GM19395 (cell line): ENCODE measurements around the gene ATP8A2.

ENCODE experiments used
- ATAC-seq: cut with Tn5 transposase; IDR thresholded peaks from one replicate; pipeline ENCODE4 v1.9.1; 2021; ENCODE audit warnings: mild to moderate bottlenecking, moderate library complexity; ENCODE audit not compliant: unreplicated experiment

ATP8A2 gene

DNA sequence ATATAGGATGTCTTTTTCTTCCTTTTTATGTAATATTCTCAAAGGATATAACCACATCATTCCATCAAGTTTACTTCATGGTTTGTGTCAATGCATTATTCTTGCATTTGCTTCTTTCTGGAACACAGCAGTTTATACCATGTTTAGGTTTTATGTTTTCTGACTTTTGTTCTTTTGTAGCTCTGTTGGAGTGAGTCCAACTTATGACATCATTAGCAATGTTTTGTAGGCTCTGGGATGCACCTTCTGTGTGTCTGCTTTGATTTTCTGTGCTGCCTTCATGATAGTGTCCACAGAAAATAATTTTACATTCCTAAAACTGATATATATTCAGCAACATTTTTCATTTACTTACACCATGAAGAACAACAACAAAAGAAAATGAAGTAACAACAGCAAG, 611.1 kb downstream of the ATP8A2 start:
- ATAC-seq: no peak

DNA sequence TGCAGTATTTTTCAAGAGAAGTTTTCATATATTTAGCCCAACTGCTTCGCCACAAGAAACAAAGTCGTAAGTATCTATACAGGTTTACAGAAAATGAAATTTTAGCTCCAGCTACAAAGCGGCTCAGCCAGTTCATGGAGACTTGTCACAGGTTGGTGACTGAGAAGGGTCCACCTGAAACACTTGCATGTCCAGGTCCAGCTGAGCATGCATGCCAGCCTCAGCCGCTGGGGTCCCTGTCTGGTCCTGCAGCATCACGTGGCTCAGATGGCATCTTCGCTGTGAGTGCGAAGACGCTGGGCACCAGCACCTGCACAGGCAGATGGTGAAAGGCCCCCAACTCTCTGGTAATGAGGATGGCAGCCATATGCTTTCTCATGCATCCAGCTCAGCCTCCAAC, 616.2 kb downstream of the ATP8A2 start:
- no peak for ATAC-seq

DNA sequence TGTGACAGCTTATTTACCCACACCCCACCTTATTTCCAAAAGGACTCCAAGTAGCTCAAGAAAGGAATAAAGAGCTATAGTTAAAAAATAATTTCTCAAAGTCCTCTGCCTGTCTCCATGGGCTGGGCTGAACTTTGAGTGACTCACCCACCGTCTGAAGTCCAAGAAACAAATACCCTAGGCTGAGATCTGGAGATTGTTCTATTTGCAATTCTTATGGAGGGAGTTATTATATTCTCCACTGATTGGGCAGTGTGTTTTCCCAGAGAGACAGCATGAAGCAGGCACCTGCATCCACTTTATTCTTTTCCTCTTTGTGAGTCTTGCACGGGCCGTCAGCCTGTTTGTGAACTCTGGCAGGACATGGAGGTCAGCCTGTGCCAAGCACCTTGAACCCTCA, 616.9 kb downstream of the ATP8A2 start:
- ATAC-seq: no peak

DNA sequence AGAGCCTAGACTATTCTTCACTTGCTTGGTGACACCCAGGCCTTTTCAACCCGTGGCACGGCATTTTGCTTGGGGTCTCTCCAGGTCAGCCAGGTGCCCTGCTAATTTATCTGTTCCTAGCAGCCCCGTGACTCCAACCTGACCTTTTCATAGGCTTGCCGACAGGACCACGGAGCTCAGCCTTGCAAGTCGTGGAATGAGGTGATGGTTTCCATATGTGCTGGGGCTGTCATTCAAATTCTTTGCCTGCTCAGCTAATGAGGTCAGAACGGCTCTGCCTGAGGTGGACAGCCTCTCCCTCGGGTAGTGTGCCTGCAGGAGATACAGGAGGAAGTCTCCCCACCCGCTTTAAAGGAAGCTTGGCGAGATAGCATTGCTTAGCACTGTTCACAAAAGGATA, 619.0 kb downstream of the ATP8A2 start:
- no peak for ATAC-seq

DNA sequence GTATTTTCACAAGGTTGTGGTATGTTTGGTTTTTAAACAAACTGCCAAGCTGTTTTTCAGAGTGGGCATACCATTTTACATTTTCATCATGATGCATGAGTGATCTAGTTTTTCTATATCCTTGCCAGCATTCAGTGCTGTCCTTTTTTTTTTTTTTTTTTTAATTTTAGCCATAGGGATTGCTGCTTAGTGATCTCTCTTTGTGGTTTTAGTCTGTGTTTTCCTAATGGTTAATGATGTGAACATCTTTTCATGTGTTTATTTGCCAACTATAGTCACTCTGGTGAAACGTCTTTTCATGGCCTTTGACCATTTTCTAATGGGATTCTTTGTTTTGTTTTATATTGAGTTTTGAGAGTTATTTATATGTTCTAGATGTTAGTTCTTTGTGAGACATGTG, 620.3 kb downstream of the ATP8A2 start:
- no peak for ATAC-seq

DNA sequence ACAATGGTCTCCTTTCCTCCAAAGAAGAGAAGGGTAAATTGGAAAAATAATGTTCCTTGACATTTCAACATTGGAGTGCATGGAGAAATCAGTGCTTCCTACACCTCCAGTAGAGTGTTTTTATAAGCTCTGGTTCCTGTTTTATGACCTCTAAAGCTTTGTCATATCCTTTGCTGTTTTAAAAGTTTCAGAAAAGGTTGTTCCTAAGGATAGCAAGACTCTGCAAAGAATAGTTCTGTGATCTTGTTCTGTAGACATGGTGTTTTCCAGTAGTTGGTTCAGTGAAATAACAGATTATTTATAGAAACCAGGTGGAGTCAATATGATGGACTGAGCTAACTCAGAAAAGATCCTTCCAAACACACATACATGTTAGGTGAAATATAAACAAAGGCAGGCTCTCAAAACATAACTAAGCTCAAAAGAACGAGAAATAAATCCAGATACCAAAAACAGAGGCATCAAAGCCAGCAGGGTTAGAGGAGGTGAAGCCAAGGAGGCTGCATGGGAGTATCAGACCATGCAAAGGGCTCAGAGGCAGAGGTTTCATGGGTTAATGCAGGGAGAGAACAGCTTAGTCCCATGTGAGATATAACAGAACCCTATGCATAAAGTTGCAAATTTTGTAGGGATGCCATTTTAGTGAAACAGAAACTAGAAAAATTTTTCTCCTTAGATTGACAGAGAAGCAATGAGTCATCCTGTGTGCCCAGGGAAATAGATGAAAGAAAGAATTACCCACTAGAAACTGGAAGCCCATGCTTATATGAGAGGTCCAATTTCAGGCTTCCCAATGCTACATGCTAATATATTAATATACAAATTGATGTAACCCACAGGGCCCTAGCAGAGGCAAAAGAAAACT, 635.7 kb downstream of the ATP8A2 start:
- no peak for ATAC-seq

DNA sequence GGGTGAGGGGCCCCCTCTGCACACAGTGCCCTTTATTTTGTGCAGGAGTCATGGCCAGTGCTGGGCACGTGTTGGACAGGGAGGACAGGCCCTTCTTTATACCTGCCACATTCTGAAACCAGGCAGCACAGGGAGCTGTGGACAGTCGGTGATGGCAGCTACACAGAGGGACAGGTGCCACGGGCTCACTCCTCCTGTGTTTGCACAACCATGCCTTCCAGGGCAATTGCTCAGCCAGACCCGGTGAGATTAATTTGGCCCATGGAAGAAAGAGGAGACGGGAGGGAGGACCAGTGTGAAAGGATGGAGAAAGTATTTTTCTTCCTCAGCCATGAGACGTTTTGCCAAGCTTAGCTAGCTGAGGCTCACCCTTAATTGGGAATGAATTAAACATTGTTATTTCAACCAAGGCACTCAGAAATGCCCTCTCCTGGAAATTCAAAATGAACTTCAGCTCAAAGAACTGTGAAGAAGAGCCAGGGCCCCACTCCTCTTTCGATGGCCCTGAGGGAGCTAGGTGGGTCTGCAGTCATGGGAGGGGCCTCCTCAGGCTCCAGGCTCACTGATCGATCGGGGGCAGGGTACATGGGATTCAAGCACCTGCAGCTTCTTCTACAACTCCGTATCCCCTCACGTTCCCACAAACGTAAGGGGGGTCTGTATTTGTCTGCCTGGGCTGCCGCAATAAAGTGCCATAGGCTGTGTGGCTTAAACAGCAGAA, 638.9 kb downstream of the ATP8A2 start:
- ATAC-seq: no peak

DNA sequence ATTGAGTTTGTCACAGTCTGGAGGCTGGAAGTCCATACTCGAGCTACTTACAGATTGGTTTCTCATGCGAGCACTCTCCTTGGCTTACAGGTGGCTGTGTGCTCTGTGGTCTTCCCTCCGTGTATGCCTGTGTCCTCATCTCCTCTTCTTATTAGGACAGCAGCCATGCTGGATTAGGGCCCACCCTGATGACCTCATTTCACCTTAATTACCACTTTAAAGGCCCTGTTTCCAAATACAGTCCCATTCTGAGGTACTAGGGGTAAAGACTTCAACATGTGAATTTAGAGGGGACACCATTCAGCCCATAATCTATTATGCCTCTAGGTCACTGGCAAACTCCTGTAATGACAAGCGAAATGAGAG, 639.4 kb downstream of the ATP8A2 start:
- no peak for ATAC-seq

DNA sequence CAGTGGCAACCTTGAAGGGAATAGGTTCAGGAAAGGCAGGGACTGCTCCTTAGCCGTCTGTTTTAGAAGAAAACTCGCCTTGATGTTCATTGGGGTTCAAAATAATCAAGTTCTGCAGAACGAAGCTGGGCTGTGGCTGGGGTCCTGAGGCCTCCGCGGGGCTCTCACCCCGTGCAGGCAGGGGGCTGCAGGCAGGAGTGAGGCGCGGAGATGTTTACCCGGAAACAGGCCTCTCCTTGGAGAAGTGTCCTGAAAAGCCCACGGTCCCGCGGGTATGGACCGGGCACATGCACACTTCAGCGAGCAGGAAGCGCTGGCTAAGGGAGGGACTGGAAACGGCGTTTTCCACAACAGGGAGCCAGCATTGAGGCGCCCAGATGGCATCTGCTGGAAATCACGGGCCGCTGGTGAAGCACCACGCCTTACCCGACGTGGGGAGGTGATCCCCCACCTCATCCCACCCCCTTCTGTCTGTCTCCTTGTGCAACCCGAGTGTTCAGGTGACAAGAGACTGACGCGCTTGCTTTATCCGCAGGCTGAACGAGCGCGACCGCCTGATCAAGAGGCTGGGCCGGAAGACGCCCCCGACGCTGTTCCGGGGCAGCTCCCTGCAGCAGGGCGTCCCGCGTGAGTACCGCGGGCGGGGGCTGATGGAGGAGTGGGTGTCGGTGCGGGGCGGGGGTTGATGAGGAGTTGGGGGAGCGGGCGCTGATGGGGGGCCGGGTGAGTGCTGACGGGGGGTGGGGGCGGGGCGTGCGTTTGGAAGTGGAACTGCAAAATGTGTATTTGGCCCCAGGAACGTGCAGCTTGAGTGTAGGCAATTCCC, 640.4 kb downstream of the ATP8A2 start:
- ATAC-seq: no peak

DNA sequence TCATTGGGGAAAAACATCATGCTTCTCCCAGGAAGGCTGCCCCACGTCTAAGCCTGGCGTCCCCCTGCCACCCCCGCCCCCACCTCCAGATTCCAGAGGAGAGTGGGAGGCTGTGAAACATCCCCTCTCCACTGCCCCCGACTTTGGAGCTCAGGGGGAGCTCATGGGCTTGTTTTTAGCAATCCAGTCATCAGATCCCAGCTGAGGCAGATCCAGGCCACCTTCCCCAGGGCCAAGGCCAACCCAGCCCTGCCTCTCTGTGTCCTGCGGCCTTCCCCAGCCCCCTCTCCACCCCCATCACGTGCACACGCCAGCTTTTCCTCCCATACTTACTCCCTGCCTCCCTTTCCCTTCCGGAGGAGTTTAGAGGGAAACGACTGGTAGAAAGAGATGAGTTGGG, 641.2 kb downstream of the ATP8A2 start:
- ATAC-seq: no peak

DNA sequence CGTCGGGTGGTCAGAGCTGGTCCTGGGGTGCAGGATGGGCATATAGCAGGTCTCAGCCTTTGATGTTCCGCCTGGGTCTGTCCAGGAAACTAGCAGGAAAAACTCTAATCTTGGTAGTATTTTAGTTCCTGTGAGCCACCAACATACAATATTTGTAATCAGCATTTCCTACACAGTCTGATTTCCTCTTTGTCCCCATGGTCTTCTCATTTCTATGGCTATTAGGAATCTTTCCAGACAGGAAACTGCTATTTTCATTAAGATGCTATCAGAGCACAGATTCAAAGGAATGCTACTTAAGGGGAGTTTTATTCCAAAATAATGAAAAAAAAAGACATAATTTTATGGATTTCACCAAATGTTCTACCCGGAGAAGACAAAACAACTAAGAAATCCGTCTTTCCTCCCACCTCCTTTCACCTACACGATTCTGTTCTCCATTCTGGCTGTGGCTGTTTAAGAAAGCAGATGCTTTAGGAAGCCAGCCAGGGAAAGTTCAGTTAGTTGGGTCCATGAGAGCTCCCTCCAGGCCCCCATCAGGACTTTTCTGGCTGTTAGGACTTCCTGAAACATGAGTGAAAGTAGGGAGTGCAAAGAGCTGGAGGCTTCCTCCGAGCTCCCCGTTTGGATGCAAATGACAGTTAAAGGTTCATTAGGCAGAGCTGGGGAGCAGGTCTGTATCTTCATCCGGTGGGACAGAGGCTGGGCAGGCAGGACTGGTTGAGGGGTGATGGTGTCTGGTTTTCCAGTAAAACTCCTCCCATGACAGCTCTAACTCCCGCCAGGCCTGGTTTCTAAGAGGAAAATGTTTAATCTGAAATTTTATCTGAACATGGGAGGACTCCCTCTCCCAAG, 643.7 kb downstream of the ATP8A2 start:
- no peak for ATAC-seq

DNA sequence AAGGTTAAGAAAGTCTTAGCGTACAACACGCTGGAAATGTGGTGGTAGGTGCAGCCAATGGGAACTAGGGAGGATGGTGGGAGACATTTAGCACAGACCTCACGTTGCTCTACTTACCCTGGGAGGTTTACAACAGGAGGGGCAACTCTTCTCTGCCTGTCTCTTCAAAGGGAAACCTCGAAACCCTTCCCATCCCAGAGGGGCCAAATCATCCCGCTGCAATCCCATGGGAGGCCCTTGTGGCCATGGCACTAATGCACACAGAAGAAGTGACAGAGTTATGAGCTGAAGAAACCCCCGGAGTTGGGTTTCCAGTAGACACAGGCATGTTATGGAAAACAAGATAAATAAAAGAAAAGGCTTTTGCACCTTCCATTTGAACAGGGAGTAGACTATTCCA, 644.4 kb downstream of the ATP8A2 start:
- ATAC-seq: no peak

DNA sequence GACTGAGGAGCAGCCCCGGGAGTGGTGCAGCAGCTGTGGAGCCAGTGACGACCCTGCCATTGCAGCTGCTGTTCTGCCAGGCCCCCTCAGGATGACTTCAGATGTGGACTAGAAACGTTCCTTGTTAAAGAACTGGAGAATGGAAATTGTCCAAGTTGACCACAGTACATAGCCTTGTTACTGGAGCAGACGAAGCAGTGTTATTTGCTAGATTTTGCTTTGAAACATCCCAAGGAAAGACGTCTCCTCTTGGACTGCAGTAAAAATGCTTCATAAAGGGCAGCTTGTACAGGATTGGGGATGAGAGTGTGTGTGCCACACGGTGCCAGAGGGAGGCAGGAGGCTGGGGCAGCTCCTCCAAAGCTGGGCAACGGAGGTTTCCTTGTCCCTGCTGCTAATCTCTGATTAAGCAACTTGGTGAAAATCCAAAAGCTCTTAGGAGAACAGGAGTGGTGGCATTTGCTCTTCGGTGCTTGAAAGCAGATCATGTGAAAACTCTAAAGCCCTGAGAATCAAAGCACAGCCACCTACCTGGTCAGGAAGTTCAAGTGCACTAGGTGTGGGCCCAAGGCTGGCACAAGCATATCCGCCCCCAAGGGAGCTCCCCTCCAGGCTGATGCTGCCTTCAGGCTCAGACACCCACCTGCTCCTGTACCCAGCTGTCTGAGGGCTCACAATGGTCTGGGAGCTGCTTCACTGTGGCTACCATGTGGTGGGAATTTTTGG, 645.6 kb downstream of the ATP8A2 start:
- no peak for ATAC-seq

DNA sequence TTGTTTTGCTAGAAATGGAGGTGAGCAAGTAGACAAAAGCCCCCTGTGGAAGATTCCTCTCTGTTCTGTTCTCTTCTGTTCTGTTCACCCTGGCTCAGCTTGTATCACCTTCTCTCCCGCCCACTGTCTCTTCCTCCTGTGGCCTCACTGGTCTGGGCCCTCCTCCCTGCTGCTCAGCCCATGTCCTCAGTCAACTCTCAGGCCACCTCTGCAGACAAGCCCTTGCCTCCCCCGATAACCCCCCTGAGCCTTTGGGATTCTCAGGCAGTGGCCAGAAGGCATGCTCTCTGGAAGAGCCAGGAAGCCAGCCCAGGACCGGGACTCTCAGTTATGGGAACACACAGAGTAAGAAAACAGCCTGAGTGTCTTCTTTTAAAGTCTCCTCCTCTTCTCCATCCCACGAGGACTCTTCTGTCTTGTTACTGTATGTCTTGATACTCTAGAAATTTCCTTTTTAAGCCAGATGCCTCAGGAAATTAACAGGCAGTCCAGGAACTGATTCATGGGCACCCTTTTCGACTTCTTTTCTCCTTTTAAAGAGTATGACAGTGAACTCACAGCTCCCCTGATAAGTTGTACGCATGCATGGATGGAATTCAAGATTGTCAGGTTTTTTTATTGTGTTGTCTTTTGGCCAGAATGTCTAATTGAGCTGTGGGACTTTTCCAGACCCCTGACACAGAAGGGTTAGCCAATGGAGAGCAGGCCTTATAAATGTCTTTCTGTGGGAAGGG, 646.3 kb downstream of the ATP8A2 start:
- no peak for ATAC-seq

DNA sequence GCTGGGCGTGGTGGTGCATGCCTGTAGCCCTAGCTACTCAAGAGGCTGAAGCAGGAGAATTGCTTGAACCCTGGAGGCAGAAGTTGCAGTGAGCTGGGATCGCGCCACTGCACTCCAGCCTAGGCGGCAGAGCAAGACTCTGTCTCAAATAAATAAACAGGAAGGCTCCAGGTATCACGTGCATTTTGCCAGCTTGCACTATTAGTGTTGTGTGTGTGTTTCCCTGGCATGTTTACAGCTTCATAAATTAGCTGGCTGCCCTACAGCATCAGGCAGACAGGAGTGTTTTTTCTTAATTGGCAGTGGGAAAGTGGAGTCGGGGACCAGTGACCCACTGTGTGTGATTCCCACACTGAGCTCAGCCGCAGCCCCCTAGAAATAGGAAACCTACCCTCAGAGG, 647.5 kb downstream of the ATP8A2 start:
- no peak for ATAC-seq

DNA sequence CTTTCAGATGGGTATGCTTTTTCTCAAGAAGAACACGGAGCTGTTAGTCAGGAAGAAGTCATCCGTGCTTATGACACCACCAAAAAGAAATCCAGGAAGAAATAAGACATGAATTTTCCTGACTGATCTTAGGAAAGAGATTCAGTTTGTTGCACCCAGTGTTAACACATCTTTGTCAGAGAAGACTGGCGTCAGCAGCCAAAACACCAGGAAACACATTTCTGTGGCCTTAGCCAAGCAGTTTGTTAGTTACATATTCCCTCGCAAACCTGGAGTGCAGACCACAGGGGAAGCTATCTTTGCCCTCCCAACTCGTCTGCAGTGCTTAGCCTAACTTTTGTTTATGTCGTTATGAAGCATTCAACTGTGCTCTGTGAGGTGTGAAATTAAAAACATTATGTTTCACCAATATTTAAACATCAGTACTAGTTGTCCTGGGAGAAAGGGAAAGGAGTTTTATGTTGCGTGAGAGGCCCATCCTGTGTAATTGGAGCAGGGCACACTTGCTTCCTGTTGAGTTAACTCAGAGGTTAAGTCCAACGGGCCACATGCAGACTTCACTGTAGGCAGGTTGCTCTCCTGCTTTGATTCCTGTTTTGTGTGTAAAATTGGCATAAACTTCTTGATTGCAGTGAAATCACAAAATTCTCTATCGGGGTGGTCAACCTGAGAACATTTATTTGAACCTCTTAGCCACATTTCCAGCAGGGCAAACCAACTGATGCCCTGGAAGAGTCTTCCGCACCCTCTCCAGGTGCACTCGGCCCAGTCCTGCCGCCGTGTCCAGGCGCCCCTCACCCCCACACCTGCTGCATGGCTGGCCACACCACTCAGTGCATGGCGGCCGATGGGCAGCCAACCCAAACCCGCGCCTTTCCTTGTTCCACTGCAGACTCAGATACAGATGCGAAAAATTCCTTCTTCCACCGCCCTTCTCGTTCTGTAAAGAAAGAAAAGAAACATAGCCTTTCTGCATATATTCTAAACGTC, 648.4 kb downstream of the ATP8A2 start:
- ATAC-seq: no peak

DNA sequence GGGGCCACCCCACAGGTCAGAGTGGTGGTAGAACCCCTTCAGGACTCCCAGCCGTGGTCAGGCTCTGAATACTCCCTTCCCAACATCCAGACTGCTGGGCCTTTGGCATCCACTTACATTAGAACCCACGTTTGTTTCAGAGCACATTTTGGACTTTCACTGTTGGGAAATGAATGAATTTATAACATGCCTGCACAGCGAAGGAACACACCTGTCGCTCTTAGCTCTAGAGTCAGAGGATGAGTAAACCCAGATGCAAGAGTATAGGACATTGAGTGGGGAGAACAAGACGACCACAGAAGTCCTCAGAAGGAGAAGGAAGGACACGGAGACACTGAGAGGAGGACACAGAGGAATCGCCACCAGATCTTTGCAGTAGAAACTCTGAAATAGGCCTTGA, 649.1 kb downstream of the ATP8A2 start:
- no peak for ATAC-seq

DNA sequence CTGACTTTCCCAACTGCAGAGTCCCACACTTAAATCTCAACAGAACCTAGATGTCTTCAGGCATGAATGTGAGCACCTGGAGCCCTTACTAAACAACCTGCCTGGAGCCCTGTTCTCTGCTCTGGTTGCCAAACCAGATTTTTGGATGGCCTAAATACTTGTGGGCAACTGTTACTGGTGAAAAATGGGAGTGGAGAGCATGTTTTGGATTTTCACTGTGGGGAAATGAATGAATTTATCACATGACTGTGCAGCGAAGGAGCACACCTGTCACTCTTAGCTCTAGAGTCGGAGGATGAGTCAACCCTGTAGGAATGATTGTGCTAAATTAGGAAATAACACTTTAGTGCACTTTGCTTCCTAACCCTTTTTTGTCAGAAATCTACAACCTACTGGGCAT, 649.7 kb downstream of the ATP8A2 start:
- ATAC-seq: no peak
